Upper lobe of right lung (tissue), 1 donor: Measurements from ENCODE around the gene RAD51C. TPM values are rescaled to one million over a fixed set of nuclear protein-coding genes. Genes with fewer than 3 reads are reported as not detected.

ENCODE experiments used
- ATAC-seq: fragments of 200-7000 bp; cut with Tn5 transposase; one replicate; pipeline ENCODE4 v1.9.1; 2020; ENCODE audit warnings: mild to moderate bottlenecking, moderate library complexity
- DNase-seq: peaks from one replicate; pipeline ENCODE4 v3.0.0-alpha.2; 2020
- H3K27ac ChIP-seq: fragments of 200-600 bp; one replicate; pipeline ENCODE4 v1.8.0; 2022
- H3K27me3 ChIP-seq: fragments of 200-600 bp; one replicate; pipeline ENCODE4 v1.8.0; 2022; ENCODE audit warnings: mild to moderate bottlenecking
- H3K36me3 ChIP-seq: fragments of 200-600 bp; one replicate; pipeline ENCODE4 v1.8.0; 2022
- H3K4me1 ChIP-seq: fragments of 200-600 bp; one replicate; pipeline ENCODE4 v1.8.0; 2022
- H3K4me3 ChIP-seq: fragments of 200-600 bp; one replicate; pipeline ENCODE4 v1.8.0; 2022; ENCODE audit warnings: mild to moderate bottlenecking
- H3K9me3 ChIP-seq: fragments of 200-600 bp; one replicate; pipeline ENCODE4 v1.8.0; 2022
- intact Hi-C: fragments of 100-400 bp; cut with DNase I; formaldehyde crosslinking; loops from one replicate; pipeline ENCODE4 v1.11.0; 2022
- total RNA-seq: library from RNA; stranded (reverse); fragmentation: NEBNext Ultra II Directional; extraction: Animal tissue kit (Norgen Biotek cat#: 25700); gene quantifications from one replicate; pipeline ENCODE4 v1.2.1, GENCODE V29; 2021
- TF ChIP-seq, protein P1 (sequence below): fragments of 200-600 bp; IDR thresholded peaks from one replicate; pipeline ENCODE4 v1.8.0; 2022; ENCODE audit warnings: antibody characterized with exemption
- donor health status: DM: no; HTN: yes; CAD: no; lungs with severe emphysema.

Gene RAD51C
- total RNA-seq, 1 donor from 2014 or later: 15.3 TPM

DNA sequence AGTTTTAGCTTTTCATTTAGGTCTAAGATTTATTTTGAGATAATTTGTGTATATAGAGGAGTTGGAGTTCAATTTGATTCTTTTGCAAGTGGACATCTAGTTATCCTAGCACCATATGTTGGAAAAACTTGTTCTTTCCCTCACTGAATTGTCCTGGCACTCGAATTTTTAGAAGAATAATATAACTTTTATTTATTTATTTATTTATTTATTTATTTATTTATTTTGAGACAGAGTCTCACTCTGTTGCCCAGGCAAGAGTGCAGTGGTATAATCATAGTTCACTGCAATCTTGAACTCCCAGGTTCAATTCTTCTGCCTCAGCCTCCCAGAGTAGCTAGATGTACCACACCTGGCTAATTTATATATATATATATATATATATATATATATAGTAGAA lies 92.7 kb downstream of the RAD51C start:
- no peaks in the 10 kb centered on the region for H3K27me3 ChIP-seq
- TF ChIP-seq, protein P1, sequence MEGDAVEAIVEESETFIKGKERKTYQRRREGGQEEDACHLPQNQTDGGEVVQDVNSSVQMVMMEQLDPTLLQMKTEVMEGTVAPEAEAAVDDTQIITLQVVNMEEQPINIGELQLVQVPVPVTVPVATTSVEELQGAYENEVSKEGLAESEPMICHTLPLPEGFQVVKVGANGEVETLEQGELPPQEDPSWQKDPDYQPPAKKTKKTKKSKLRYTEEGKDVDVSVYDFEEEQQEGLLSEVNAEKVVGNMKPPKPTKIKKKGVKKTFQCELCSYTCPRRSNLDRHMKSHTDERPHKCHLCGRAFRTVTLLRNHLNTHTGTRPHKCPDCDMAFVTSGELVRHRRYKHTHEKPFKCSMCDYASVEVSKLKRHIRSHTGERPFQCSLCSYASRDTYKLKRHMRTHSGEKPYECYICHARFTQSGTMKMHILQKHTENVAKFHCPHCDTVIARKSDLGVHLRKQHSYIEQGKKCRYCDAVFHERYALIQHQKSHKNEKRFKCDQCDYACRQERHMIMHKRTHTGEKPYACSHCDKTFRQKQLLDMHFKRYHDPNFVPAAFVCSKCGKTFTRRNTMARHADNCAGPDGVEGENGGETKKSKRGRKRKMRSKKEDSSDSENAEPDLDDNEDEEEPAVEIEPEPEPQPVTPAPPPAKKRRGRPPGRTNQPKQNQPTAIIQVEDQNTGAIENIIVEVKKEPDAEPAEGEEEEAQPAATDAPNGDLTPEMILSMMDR: no peak
- H3K9me3 ChIP-seq: no peaks in the 10 kb centered on the region
- H3K4me3 ChIP-seq: no peak overlapping the region
- DNase-seq (no peak), ATAC-seq (no peak)
- intact Hi-C loops: no loop called here
- no peaks in the 10 kb centered on the region for H3K4me1 ChIP-seq
- no peak overlapping the region for H3K27ac ChIP-seq
- H3K36me3 ChIP-seq: no peaks in the 10 kb centered on the region

Other genes with a start within 250 kb of the RAD51C start
- gene HSF5, start 204.2 kb upstream of the RAD51C start, total RNA-seq: 0.20 TPM
- gene MTMR4, start 178.0 kb upstream of the RAD51C start, total RNA-seq: 40.9 TPM
- 1.3 TPM for gene TEX14, start 557 bp upstream of the RAD51C start, total RNA-seq
- gene PPM1E, start 63.3 kb downstream of the RAD51C start, total RNA-seq: not detected